Fibroblast of pulmonary artery (primary cell): ENCODE results near the gene GABRB1.

Experiments used
- DNase-seq: peaks from one replicate; pipeline ENCODE4 v3.0.0-alpha.2; 2010; ENCODE audit warnings: low read depth
- H3K4me3 ChIP-seq: replicated peaks from 2 replicates; pipeline ENCODE4 v1.5.1; 2011; ENCODE audit warnings: low read depth, mild to moderate bottlenecking, control low read depth, low read length, moderate library complexity
- CTCF ChIP-seq: IDR thresholded peaks from 2 replicates; pipeline ENCODE4 v1.5.1; 2011; ENCODE audit warnings: mild to moderate bottlenecking, control low read depth, low read length, inconsistent platforms; ENCODE audit errors: missing control alignments

The GABRB1 gene

GRCh38 chr4:47419296-47419695 is 387.9 kb downstream of the GABRB1 start:
- DNase-seq, result no peak
- no peak for TF ChIP-seq CTCF

DNA sequence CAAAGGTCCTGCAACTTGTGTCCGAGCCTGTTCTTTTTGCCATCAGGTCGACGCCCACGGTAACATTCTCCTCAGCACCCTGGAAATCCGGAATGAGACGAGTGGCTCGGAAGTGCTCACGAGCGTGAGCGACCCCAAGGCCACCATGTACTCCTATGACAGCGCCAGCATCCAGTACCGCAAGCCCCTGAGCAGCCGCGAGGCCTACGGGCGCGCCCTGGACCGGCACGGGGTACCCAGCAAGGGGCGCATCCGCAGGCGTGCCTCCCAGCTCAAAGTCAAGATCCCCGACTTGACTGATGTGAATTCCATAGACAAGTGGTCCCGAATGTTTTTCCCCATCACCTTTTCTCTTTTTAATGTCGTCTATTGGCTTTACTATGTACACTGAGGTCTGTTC is 394.3 kb downstream of the GABRB1 start:
- no peak for TF ChIP-seq CTCF
- DNase-seq, result no peak
- no peak overlapping the region for H3K4me3 ChIP-seq

More at GRCh38 chr4:47419296-47419695, 387.9 kb downstream of the GABRB1 start:
- H3K4me3 ChIP-seq, result no peak overlapping the region

DNA sequence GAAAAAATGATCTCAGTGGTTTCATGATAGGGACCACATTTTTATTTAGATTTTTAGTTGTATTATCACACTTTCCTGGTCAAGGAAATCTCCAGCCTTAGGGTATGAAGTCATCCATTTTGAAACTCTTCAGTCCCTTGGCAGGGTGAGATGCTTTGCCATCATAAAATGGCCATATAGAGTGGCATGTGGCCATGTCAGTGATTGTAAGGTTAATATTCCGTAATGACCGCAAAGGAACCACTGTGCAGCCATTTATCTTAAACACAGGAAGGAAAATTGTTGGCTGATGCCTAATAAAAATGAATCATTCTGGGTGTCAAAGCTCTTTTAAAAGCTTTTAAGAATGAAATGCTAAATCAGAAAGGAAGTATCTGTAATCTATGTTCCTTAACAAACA is 396.6 kb downstream of the GABRB1 start:
- TF ChIP-seq CTCF, result no peak
- DNase-seq, result peak; percentile 16

DNA sequence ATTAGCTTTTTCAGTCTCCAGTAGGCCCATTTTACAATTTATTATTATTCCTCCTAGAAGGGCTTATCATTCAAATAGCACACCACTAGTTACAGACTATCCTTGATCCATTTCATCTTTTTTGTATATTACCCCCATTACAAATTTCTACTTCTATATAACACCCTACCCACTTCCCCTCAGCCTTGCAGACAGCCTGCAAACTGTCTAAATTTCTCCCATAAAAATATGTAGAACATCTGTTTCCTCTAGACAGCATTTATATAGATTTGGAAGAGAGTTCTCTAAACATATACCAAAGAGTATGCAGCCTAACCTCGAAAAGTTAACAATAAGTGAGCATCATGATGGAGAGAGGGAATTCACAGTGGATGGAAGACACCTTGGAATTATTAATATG is 401.4 kb downstream of the GABRB1 start:
- DNase-seq, result no peak
- H3K4me3 ChIP-seq, result no peak overlapping the region
- TF ChIP-seq CTCF, result no peak

More for the DNA sequence above, 396.6 kb downstream of the GABRB1 start:
- H3K4me3 ChIP-seq, result no peak overlapping the region

DNA sequence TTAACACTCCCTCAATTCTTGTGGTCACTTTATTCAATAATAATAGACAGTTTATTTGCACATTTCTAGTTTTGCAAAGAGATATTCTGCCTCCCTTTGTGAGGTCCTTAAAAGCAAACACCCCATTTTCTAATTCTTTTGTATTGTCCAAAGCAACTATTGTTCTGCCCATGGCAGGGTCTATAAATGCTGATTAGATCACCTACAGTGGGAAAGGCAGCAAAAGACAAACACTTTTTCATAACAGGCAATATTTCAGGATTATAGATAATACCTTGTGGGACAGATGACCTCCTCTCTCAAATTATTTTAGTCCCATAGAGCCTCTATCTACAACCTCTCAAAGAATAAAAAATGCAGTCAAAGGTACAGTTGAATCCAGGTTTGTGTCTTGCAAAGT is 403.6 kb downstream of the GABRB1 start:
- DNase-seq, result no peak
- H3K4me3 ChIP-seq, result no peak overlapping the region
- no peak for TF ChIP-seq CTCF

DNA sequence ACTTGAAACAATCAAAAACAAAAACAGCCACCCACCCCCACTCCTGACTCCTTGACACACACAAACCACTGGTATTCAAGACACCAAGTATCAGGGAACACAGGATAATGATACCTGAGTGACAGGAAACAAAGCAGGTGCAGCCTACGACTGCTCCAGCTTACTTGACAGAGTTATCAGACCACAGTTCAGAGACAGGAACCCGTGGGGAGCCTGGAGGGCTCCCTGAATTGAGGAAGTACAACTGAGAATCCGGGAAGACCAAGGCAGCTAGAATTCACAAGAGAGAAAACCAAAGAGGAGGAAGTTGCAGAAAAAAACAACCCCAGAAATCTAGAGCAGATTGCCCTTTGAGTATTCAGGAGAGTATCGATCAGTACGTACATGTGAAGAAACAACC is 411.6 kb downstream of the GABRB1 start:
- no peak for TF ChIP-seq CTCF
- H3K4me3 ChIP-seq, result no peak overlapping the region
- DNase-seq, result no peak

DNA sequence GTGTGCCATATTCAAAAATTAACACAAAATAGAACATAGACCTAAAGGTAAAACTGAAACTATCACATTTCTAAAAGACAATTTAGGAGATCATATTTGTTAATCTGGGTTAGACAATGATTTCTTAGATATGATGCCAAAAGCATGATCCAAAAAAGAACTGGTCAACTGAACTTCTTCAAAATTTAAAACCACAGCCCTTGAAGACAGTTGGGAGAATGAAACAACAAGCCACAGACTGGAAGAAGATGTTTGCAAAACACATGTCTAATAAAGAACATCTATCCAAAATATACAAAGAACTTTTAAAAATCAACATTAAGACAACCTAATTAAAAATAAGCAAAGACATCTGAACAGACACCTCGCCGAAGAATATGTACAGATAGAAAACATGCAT is 412.7 kb downstream of the GABRB1 start:
- no peak overlapping the region for H3K4me3 ChIP-seq
- TF ChIP-seq CTCF, result no peak
- no peak for DNase-seq
